Liver (tissue), 9 donors: Measurements from ENCODE around the gene ATG2B. TPM values are rescaled to one million over a fixed set of nuclear protein-coding genes. Genes with fewer than 3 reads are reported as not detected.

ENCODE experiments used
- DNase-seq: peaks from one replicate; pipeline ENCODE4 v3.0.0-alpha.2; 2017; ENCODE audit warnings: low spot score
- H3K27ac ChIP-seq, 2 donors: one replicate each; pipeline ENCODE4 v1.7.0; 2013; ENCODE audit warnings: inconsistent platforms in 2 of 2, low read length in 2 of 2, control low read depth in 1 of 2, low read depth in 1 of 2, mild to moderate bottlenecking in 1 of 2
- H3K27me3 ChIP-seq, 4 donors: one replicate each; pipeline versions ENCODE4 v1.6.1 to v1.7.0; 2013; ENCODE audit warnings: low read length in 3 of 4, inconsistent platforms in 1 of 4, mild to moderate bottlenecking in 1 of 4, moderate library complexity in 1 of 4; ENCODE audit not compliant: control insufficient read depth in 4 of 4, insufficient read depth in 4 of 4
- H3K36me3 ChIP-seq, 4 donors: one replicate each; pipeline versions ENCODE4 v1.6.1 to v1.7.0; 2013; ENCODE audit warnings: low read length in 3 of 4, mild to moderate bottlenecking in 3 of 4, low read depth in 1 of 4, moderate library complexity in 1 of 4; ENCODE audit not compliant: control insufficient read depth in 4 of 4, insufficient read depth in 3 of 4
- H3K4me1 ChIP-seq, 4 donors: one replicate each; pipeline versions ENCODE4 v1.6.1 to v1.7.0; 2013; ENCODE audit warnings: low read length in 3 of 4, mild to moderate bottlenecking in 3 of 4, moderate library complexity in 1 of 4; ENCODE audit not compliant: control insufficient read depth in 4 of 4, insufficient read depth in 4 of 4
- H3K4me3 ChIP-seq, 3 donors: one replicate each; pipeline versions ENCODE4 v1.6.1 to v1.7.0; 2013; ENCODE audit warnings: low read length in 3 of 3, control low read depth in 1 of 3, low read depth in 1 of 3, mild to moderate bottlenecking in 1 of 3
- H3K9ac ChIP-seq, 2 donors: one replicate each; pipeline ENCODE4 v1.7.0; 2013; ENCODE audit warnings: low read length in 2 of 2, mild to moderate bottlenecking in 2 of 2, moderate library complexity in 2 of 2, control low read depth in 1 of 2, low read depth in 1 of 2
- H3K9me3 ChIP-seq, 4 donors: one replicate each; pipeline versions ENCODE4 v1.6.1 to v1.7.0; 2013; ENCODE audit warnings: low read length in 3 of 4; ENCODE audit not compliant: control insufficient read depth in 4 of 4
- ATF3 ChIP-seq: IDR thresholded peaks from 2 replicates; pipeline ENCODE4 v1.6.1; 2016; ENCODE audit warnings: antibody characterized with exemption
- CTCF ChIP-seq: fragments of 150-350 bp; IDR thresholded peaks from 2 replicates; pipeline ENCODE4 v1.5.1; 2017; ENCODE audit warnings: improper control_type of control experiment, low read depth, low read length; ENCODE audit not compliant: missing input control
- EGR1 ChIP-seq, 2 donors: IDR thresholded peaks; 2 replicates each; pipeline ENCODE4 v1.6.1; 2016 to 2018; ENCODE audit warnings: antibody characterized with exemption in 2 of 2, low read depth in 2 of 2
- FOXA1 ChIP-seq: IDR thresholded peaks from 2 replicates; pipeline ENCODE4 v1.6.1; 2016; ENCODE audit warnings: antibody characterized with exemption
- FOXA2 ChIP-seq: IDR thresholded peaks from 2 replicates; pipeline ENCODE4 v1.6.1; 2016; ENCODE audit warnings: antibody characterized with exemption
- GABPA ChIP-seq, 2 donors: IDR thresholded peaks in 1 of 2; conservative IDR thresholded peaks in 1 of 2; 2 replicates each; pipeline ENCODE4 v1.6.1; 2016; ENCODE audit warnings: antibody characterized with exemption in 2 of 2, mild to moderate bottlenecking in 1 of 2, moderate library complexity in 1 of 2
- HNF4A ChIP-seq, 2 donors: conservative IDR thresholded peaks; 2 replicates each; pipeline ENCODE4 v1.6.1; 2016; ENCODE audit warnings: antibody characterized with exemption in 2 of 2, mild to moderate bottlenecking in 2 of 2
- HNF4G ChIP-seq: IDR thresholded peaks from 2 replicates; pipeline ENCODE4 v1.6.1; 2016; ENCODE audit warnings: antibody characterized with exemption
- JUND ChIP-seq, 2 donors: IDR thresholded peaks; 2 replicates each; pipeline ENCODE4 v1.6.1; 2016; ENCODE audit warnings: antibody characterized with exemption in 2 of 2
- MAX ChIP-seq: IDR thresholded peaks from 2 replicates; pipeline ENCODE4 v1.6.1; 2016; ENCODE audit warnings: antibody characterized with exemption
- NR2F2 ChIP-seq: IDR thresholded peaks from 2 replicates; pipeline ENCODE4 v1.6.1; 2016; ENCODE audit warnings: antibody characterized with exemption
- REST ChIP-seq: IDR thresholded peaks from 2 replicates; pipeline ENCODE4 v1.6.1; 2016; ENCODE audit warnings: antibody characterized with exemption, mild to moderate bottlenecking
- RXRA ChIP-seq, 2 donors: IDR thresholded peaks; 2 replicates each; pipeline ENCODE4 v1.6.1; 2017 to 2018; ENCODE audit warnings: antibody characterized with exemption in 2 of 2, mild to moderate bottlenecking in 1 of 2
- SP1 ChIP-seq: IDR thresholded peaks from 2 replicates; pipeline ENCODE4 v1.6.1; 2018; ENCODE audit warnings: antibody characterized with exemption, mild to moderate bottlenecking
- TAF1 ChIP-seq: conservative IDR thresholded peaks from 2 replicates; pipeline ENCODE4 v1.6.1; 2016; ENCODE audit warnings: antibody characterized with exemption, mild to moderate bottlenecking
- YY1 ChIP-seq: IDR thresholded peaks from 2 replicates; pipeline ENCODE4 v1.6.1; 2016; ENCODE audit warnings: antibody characterized with exemption, mild to moderate bottlenecking
- ZBTB33 ChIP-seq: IDR thresholded peaks from 2 replicates; pipeline ENCODE4 v1.6.1; 2016; ENCODE audit warnings: antibody characterized with exemption
- WGBS: extraction: QIAGEN DNeasy Blood & Tissue Kit; methylation state at CpG from one replicate; pipeline ENCODE4 v1.1.7; 2013; 5-methylcytosine and 5-hydroxymethylcytosine counted together
- polyA plus RNA-seq, 2 donors: library from polyadenylated mRNA; stranded (reverse) in 1 of 2; unstranded in 1 of 2; fragments of 200-250 nt in 1 of 2; fragments of >200 nt in 1 of 2; fragmentation: Nextera tagmentation in 1 of 2; extraction: Ambion mirVana in 1 of 2; gene quantifications; one replicate each; pipeline versions ENCODE4 v1.2.1 to v1.2.3, GENCODE V29; 2013 to 2015
- total RNA-seq, 2 donors: library from RNA; depleted of rRNA; stranded (reverse); fragments of >200 nt; gene quantifications; one replicate each; pipeline ENCODE4 v1.2.3, GENCODE V29; 2014
- donor health status: healthy.
- donor health status: healthy.
- donor health status: healthy.
- donor health status: healthy.
- donor health status: healthy.

Gene ATG2B
- total and polyA plus RNA-seq, 4 donors = 4.7 to 36.0 (median 20.5) TPM

- TF ChIP-seq ZBTB33 = no peak
- no peak for TF ChIP-seq EGR1 (IDR thresholded peaks at IDR 0.05; ENCODE audit: low read depth in 2 of 2)
- TF ChIP-seq HNF4A (conservative IDR thresholded peaks at IDR 0.05) = no peak
- no peak for TF ChIP-seq TAF1
- no peak for TF ChIP-seq FOXA1
- TF ChIP-seq YY1 = no peak
- TF ChIP-seq REST = no peak
- TF ChIP-seq GABPA (IDR thresholded peaks at IDR 0.05 in 1 of 2, conservative IDR thresholded peaks at IDR 0.05 in 1 of 2) = no peak
- TF ChIP-seq HNF4G = no peak
- no peak for TF ChIP-seq ATF3
- no peak for TF ChIP-seq NR2F2
- no peak for TF ChIP-seq MAX
- no peak for TF ChIP-seq JUND (IDR thresholded peaks at IDR 0.05)
- no peak for TF ChIP-seq CTCF
- TF ChIP-seq RXRA (IDR thresholded peaks at IDR 0.05) = no peak
- no peak for TF ChIP-seq SP1
- no peak for TF ChIP-seq FOXA2
- WGBS = 96% methylated on average over 5 of the region's 5 CpGs
- Histone ChIP-seq H3K9ac (no peak overlapping the region), H3K27me3 (no peaks in the 10 kb centered on the region), H3K9me3 (no peaks in the 10 kb centered on the region), H3K36me3 (no peaks in the 10 kb centered on the region), H3K27ac (no peak overlapping the region), H3K4me1 (no peaks in the 10 kb centered on the region), H3K4me3 (no peak overlapping the region)
- DNase-seq = no peak
Observed at GRCh38 chr14:96370528-96370927, 7.4 kb upstream of the ATG2B start.

GRCh38 chr14:96368534-96368933 is 5.4 kb upstream of the ATG2B start:
- 96% methylated on average over 1 of the region's 1 CpG for WGBS
- no peak for DNase-seq

More at GRCh38 chr14:96368534-96368933, 5.4 kb upstream of the ATG2B start:
- no peaks in the 10 kb centered on the region for H3K27me3 ChIP-seq
- no peak overlapping the region for H3K9ac ChIP-seq
- H3K4me1 ChIP-seq = peaks cover 2 to 15% (median 8%) of the 10 kb centered on the region in 4 donors
- no peak overlapping the region for H3K27ac ChIP-seq
- no peaks in the 10 kb centered on the region for H3K36me3 ChIP-seq
- no peak overlapping the region for H3K4me3 ChIP-seq
- H3K9me3 ChIP-seq = no peaks in the 10 kb centered on the region
- no peak for TF ChIP-seq SP1
- TF ChIP-seq GABPA (IDR thresholded peaks at IDR 0.05 in 1 of 2, conservative IDR thresholded peaks at IDR 0.05 in 1 of 2) = no peak
- no peak for TF ChIP-seq JUND (IDR thresholded peaks at IDR 0.05)
- TF ChIP-seq YY1 = no peak
- TF ChIP-seq ATF3 = no peak
